Smooth muscle cell (in vitro differentiated cells): ENCODE measurements around the gene ARSK. TPM values are rescaled to one million over a fixed set of nuclear protein-coding genes. Genes with fewer than 3 reads are reported as not detected.
"Not testable (repeated sequence)": the region's sequence is repeated elsewhere in the genome, so short reads cannot be mapped to it uniquely, and the experiment has no call there.

ENCODE experiments used
- DNase-seq: peaks from one replicate; lab custom pipeline; 2025; ENCODE audit not compliant: unreplicated experiment; lab: John Stamatoyannopoulos, UW
- H2AFZ ChIP-seq: fragments of 200-600 bp; sonication (generic); 2 replicates; pipeline ENCODE4 v1.6.0; 2016; ENCODE audit warnings: antibody characterized with exemption, low read depth, mild to moderate bottlenecking
- H3F3A ChIP-seq: fragments of 200-600 bp; sonication (generic); 2 replicates; pipeline ENCODE4 v1.6.0; 2017; ENCODE audit warnings: antibody characterized with exemption, low read depth
- H3K27ac ChIP-seq: fragments of 200-600 bp; sonication (generic); 2 replicates; pipeline ENCODE4 v1.5.1; 2016; ENCODE audit warnings: low read depth, mild to moderate bottlenecking
- H3K27me3 ChIP-seq: fragments of 200-600 bp; sonication (generic); 2 replicates; pipeline ENCODE4 v1.6.1; 2016; ENCODE audit warnings: low read depth, mild to moderate bottlenecking
- H3K36me3 ChIP-seq: fragments of 200-600 bp; sonication (generic); 2 replicates; pipeline ENCODE4 v1.5.1; 2016; ENCODE audit warnings: low read depth
- H3K4me1 ChIP-seq: fragments of 200-600 bp; sonication (generic); 2 replicates; pipeline ENCODE4 v1.5.1; 2016; ENCODE audit warnings: low read depth
- H3K4me2 ChIP-seq: fragments of 200-600 bp; sonication (generic); 2 replicates; pipeline ENCODE4 v1.6.0; 2016; ENCODE audit warnings: mild to moderate bottlenecking
- H3K4me3 ChIP-seq: fragments of 200-600 bp; sonication (generic); 2 replicates; pipeline ENCODE4 v1.5.1; 2016; ENCODE audit warnings: mild to moderate bottlenecking
- H3K79me2 ChIP-seq: fragments of 200-600 bp; sonication (generic); 2 replicates; pipeline ENCODE4 v1.6.0; 2016; ENCODE audit warnings: low read depth, mild to moderate bottlenecking
- H3K9ac ChIP-seq: fragments of 200-600 bp; sonication (generic); 2 replicates; pipeline ENCODE4 v1.6.0; 2016; ENCODE audit warnings: low read depth
- H3K9me3 ChIP-seq: fragments of 200-600 bp; sonication (generic); replicated peaks from 2 replicates; pipeline ENCODE4 v1.5.1; 2016; ENCODE audit warnings: low read depth
- H4K20me1 ChIP-seq: fragments of 200-600 bp; sonication (generic); 2 replicates; pipeline ENCODE4 v1.6.0; 2016; ENCODE audit warnings: low read depth
- WGBS: methylation state at CpG from one replicate; pipeline ENCODE4 v1.1.7; 2016; ENCODE audit warnings: low lambda C conversion rate; 5-methylcytosine and 5-hydroxymethylcytosine counted together
- polyA plus RNA-seq: library from polyadenylated mRNA; unstranded; fragments of >200 nt; fragmentation: Nextera tagmentation; extraction: Ambion mirVana; gene quantifications from 2 replicates; pipeline ENCODE4 v1.2.1, GENCODE V29; 2016
- total RNA-seq: library from RNA; depleted of rRNA; stranded (reverse); fragments of >200 nt; gene quantifications from 2 replicates; pipeline ENCODE4 v1.2.3, GENCODE V29; 2014
- TF ChIP-seq, protein P1 (sequence below): fragments of 200-600 bp; sonication (generic); IDR thresholded peaks from 2 replicates; pipeline ENCODE4 v1.5.1; 2017; ENCODE audit warnings: borderline replicate concordance, mild to moderate bottlenecking, antibody characterized with exemption; ENCODE audit not compliant: insufficient read depth, poor library complexity, severe bottlenecking

Gene ARSK
- total and polyA plus RNA-seq, 2 experiments from 2014 or later: 12.1 to 18.8 TPM

DNA sequence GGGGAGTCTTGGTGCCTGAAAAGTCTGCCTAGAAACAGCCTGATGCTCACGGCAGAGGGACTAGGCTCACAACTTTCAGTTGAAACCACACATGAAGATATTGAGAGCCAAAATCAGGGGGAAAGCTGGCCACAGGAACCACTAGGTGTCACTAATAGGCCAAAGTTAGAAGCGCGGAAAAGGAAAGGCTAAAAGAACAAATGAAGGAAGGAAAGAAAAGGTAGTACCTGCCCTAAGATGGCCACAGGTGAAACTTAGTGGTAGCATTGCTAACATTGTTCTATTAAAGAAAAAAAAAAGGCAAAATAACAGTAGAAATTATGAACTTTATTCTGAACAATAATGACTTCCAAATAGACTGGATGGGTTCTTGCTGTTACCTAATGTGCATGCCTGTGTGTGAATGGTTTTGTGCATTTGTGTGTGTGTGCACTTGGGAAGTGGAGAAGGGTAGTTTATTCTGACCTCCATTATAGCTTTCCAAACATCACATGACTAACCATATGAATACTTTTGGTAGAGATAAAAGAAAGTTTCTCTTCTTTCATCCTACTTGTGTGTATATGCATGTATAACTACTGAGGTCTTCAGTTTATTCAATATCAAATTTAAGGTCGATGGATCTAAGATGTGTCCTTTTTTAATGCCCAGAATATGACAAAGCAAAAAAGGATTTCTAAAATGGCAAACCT, 89.6 kb downstream of the ARSK start:
- DNase-seq: no peak
- TF ChIP-seq, protein P1, sequence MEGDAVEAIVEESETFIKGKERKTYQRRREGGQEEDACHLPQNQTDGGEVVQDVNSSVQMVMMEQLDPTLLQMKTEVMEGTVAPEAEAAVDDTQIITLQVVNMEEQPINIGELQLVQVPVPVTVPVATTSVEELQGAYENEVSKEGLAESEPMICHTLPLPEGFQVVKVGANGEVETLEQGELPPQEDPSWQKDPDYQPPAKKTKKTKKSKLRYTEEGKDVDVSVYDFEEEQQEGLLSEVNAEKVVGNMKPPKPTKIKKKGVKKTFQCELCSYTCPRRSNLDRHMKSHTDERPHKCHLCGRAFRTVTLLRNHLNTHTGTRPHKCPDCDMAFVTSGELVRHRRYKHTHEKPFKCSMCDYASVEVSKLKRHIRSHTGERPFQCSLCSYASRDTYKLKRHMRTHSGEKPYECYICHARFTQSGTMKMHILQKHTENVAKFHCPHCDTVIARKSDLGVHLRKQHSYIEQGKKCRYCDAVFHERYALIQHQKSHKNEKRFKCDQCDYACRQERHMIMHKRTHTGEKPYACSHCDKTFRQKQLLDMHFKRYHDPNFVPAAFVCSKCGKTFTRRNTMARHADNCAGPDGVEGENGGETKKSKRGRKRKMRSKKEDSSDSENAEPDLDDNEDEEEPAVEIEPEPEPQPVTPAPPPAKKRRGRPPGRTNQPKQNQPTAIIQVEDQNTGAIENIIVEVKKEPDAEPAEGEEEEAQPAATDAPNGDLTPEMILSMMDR: peak; percentile 71
- Histone ChIP-seq H3K36me3 (no peaks in the 10 kb centered on the region), H3K79me2 (no peaks in the 10 kb centered on the region), H3K27me3 (no peaks in the 10 kb centered on the region), H3K4me2 (no peak overlapping the region), H3F3A (peaks cover 14% of the 10 kb centered on the region), H3K27ac (no peak overlapping the region), H3K9ac (no peak overlapping the region), H3K4me3 (no peak overlapping the region), H2AFZ (no peak overlapping the region), H4K20me1 (no peaks in the 10 kb centered on the region), H3K9me3 (no peaks in the 10 kb centered on the region), H3K4me1 (peaks cover 9% of the 10 kb centered on the region)
- 30% methylated on average over 4 of the region's 4 CpGs for WGBS

- H3K27me3 ChIP-seq, H3K4me1 ChIP-seq, H3K9me3 ChIP-seq, H3K9ac ChIP-seq, H3K79me2 ChIP-seq, H3K36me3 ChIP-seq, DNase-seq, H4K20me1 ChIP-seq: not testable (repeated sequence)
- peak overlapping the region; percentile 68 for H3K4me3 ChIP-seq
- H3K4me2 ChIP-seq: peak overlapping the region; percentile 94
- peak overlapping the region; percentile 76 for H2AFZ ChIP-seq
- WGBS: 93% methylated on average over 17 of the region's 17 CpGs
- H3F3A ChIP-seq: peaks cover 14% of the 10 kb centered on the region
- peak overlapping the region; percentile 86 for H3K27ac ChIP-seq
Observed at GRCh38 chr5:95646226-95646568, 91.3 kb downstream of the ARSK start.

DNA sequence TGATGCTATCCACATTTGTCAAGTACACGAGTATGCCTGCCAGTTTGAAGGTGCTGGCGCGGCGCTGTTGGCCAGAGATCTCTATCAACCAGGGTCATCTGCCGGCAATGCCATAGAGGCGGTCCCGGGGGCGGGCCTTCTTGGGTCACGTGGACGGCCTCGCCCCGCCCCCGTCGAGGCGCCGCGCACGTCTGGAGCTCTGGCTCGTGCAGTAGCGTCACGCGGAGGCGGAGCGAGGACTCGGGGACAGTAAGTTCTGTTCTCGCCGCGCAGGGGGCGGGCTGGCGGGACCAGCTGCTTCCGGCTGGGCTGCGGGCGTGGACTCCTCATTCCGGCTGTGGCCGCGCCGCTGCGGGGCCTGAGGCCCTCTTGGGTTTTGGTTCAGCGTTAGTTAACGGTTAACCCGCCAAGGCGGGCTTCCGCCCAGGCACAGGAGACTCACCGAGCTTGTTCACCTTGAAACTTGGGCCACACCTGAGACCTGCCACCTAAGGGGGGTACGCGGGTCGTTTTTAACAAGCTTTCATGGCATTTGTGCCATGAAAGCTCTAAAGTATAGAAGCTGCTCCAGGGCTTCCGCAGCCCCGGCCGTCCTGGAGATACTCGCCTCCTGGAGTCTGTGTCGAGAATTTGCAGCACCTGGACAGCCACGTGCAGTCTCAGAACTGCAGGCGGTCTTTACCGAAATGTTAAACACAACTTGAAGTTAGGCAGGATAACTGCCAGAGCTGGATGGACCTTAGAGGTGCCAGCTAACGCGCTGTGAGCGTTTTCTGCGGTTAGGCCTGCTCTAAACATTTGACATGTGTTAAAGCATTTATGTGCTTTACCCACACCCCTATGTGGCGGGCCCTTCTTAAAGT, 91.9 kb downstream of the ARSK start, which contains the start of gene RFESD:
TSS of gene RFESD (plus strand) at position 209 of the 863 bp plus-strand sequence. CDS start 5,495 bp downstream, outside the sequence.
- Histone ChIP-seq H4K20me1 (no peaks in the 10 kb centered on the region), H3K9me3 (no peaks in the 10 kb centered on the region), H3F3A (peaks cover 14% of the 10 kb centered on the region), H3K79me2 (no peaks in the 10 kb centered on the region), H3K4me3 (peak within 1 kb of the TSS; percentile 68), H3K4me1 (peaks cover 9% of the 10 kb centered on the region), H3K9ac (peak within 1 kb of the TSS; percentile 85), H3K4me2 (peak within 1 kb of the TSS; percentile 94), H3K27ac (peak within 1 kb of the TSS; percentile 86), H2AFZ (peak within 1 kb of the TSS; percentile 97), H3K36me3 (no peaks in the 10 kb centered on the region), H3K27me3 (no peaks in the 10 kb centered on the region)
- WGBS: 3% methylated on average over 46 of the region's 60 CpGs
- DNase-seq: peak; percentile 77
- TF ChIP-seq, protein P1: no peak
